SK-N-SH (cell line): Measurements from ENCODE around the gene OR2L2.

Experiments used
- ELF1 ChIP-seq: IDR thresholded peaks from 2 replicates; pipeline ENCODE4 v1.4.0; 2012
- EP300 ChIP-seq, 2 experiments: IDR thresholded peaks; 2 replicates each; pipeline versions ENCODE4 v1.4.0 to v1.6.1; 2012; ENCODE audit warnings: borderline replicate concordance in 1 of 2, low read depth in 1 of 2, low read length in 1 of 2
- EZH2phosphoT487 ChIP-seq: fragments of 200-600 bp; sonication (generic); IDR thresholded peaks from 2 replicates; pipeline ENCODE4 v1.6.1; 2017; ENCODE audit warnings: low read depth, mixed run types, mild to moderate bottlenecking, antibody characterized with exemption, moderate library complexity, borderline replicate concordance
- POLR2AphosphoS5 ChIP-seq: IDR thresholded peaks from 2 replicates; pipeline ENCODE4 v1.6.1; 2012; ENCODE audit warnings: low read depth, low read length
- RFX5 ChIP-seq: IDR thresholded peaks from 2 replicates; pipeline ENCODE4 v1.6.1; 2012; ENCODE audit warnings: mild to moderate bottlenecking, improper control_type of control experiment, low read length
- TAF1 ChIP-seq: IDR thresholded peaks from 2 replicates; pipeline ENCODE4 v1.6.1; 2012; ENCODE audit warnings: low read depth, mild to moderate bottlenecking, low read length, moderate library complexity, borderline replicate concordance
- YY1 ChIP-seq: IDR thresholded peaks from 2 replicates; pipeline ENCODE4 v1.4.0; 2012; ENCODE audit warnings: low read depth, mild to moderate bottlenecking
- TF ChIP-seq, protein P1 (sequence below): fragments of 200-600 bp; sonication (generic); IDR thresholded peaks from 2 replicates; pipeline ENCODE4 v1.6.1; 2017; ENCODE audit warnings: antibody characterized with exemption, mild to moderate bottlenecking, moderate library complexity
- TF ChIP-seq, protein P2 (sequence below): IDR thresholded peaks from 2 replicates; pipeline ENCODE4 v1.4.0; 2012; ENCODE audit warnings: low read depth

DNA sequence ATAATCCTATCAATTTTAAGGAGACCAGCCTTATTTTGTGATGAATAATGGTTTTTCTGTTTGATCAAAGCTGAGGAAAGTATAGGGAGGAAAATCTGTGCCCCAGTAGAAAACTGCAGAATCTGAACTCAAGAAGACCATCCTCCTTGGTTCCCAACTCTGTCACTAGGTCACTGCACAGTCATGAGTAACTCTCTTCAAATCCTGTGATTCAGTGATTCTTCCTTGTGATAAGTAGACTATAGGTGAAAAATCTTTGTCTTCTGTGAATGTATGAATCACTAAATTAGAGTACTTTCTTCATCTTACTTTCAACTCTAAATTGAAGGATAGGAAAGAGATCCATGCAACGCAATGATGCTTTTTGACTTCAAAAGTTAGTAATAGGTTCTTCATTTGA, 29.7 kb upstream of the OR2L2 start:
- no peak for TF ChIP-seq YY1
- TF ChIP-seq, protein P1, sequence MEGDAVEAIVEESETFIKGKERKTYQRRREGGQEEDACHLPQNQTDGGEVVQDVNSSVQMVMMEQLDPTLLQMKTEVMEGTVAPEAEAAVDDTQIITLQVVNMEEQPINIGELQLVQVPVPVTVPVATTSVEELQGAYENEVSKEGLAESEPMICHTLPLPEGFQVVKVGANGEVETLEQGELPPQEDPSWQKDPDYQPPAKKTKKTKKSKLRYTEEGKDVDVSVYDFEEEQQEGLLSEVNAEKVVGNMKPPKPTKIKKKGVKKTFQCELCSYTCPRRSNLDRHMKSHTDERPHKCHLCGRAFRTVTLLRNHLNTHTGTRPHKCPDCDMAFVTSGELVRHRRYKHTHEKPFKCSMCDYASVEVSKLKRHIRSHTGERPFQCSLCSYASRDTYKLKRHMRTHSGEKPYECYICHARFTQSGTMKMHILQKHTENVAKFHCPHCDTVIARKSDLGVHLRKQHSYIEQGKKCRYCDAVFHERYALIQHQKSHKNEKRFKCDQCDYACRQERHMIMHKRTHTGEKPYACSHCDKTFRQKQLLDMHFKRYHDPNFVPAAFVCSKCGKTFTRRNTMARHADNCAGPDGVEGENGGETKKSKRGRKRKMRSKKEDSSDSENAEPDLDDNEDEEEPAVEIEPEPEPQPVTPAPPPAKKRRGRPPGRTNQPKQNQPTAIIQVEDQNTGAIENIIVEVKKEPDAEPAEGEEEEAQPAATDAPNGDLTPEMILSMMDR: no peak
- TF ChIP-seq EP300 (IDR thresholded peaks at IDR 0.05; ENCODE audit: borderline replicate concordance in 1 of 2, low read depth in 1 of 2, low read length in 1 of 2): no peak
- TF ChIP-seq POLR2AphosphoS5: no peak
- TF ChIP-seq EZH2phosphoT487: no peak
- no peak for TF ChIP-seq RFX5
- TF ChIP-seq, protein P2, sequence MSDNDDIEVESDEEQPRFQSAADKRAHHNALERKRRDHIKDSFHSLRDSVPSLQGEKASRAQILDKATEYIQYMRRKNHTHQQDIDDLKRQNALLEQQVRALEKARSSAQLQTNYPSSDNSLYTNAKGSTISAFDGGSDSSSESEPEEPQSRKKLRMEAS: no peak
- TF ChIP-seq TAF1: no peak
- TF ChIP-seq ELF1: no peak
